CD14-positive monocyte (primary cell): ENCODE measurements around the gene ADGRL3. TPM values are rescaled to one million over a fixed set of nuclear protein-coding genes. Genes with fewer than 3 reads are reported as not detected.

Experiments
- DNase-seq, 3 donors: peaks; one replicate each; pipeline ENCODE4 v3.0.0-alpha.2; 2011 to 2022
- H2AFZ ChIP-seq: 2 replicates; pipeline ENCODE4 v1.6.0; 2012; ENCODE audit warnings: mild to moderate bottlenecking, low read depth, low read length, inconsistent platforms; ENCODE audit not compliant: insufficient read depth, poor library complexity, severe bottlenecking
- H3K27ac ChIP-seq, 2 donors: 1 replicate in 1 of 2; 2 replicates in 1 of 2; pipeline ENCODE4 v1.5.1; 2012 to 2013; ENCODE audit warnings: low read length in 2 of 2, control low read depth in 1 of 2, inconsistent platforms in 1 of 2, low read depth in 1 of 2, mild to moderate bottlenecking in 1 of 2
- H3K27me3 ChIP-seq, 2 donors: one replicate each; pipeline versions ENCODE4 v1.6.0 to v1.6.1; 2011 to 2013; ENCODE audit warnings: low read length in 2 of 2; ENCODE audit not compliant: control insufficient read depth in 2 of 2, insufficient read depth in 2 of 2
- H3K36me3 ChIP-seq, 2 donors: replicated peaks in 1 of 2; 1 replicate in 1 of 2; 2 replicates in 1 of 2; pipeline versions ENCODE4 v1.5.1 to v1.6.1; 2012 to 2013; ENCODE audit warnings: low read length in 2 of 2, control low read depth in 1 of 2, inconsistent platforms in 1 of 2, mild to moderate bottlenecking in 1 of 2; ENCODE audit not compliant: insufficient read depth in 2 of 2, control insufficient read depth in 1 of 2
- H3K4me1 ChIP-seq, 2 donors: 1 replicate in 1 of 2; 2 replicates in 1 of 2; pipeline versions ENCODE4 v1.5.1 to v1.6.1; 2012 to 2013; ENCODE audit warnings: low read length in 2 of 2, control low read depth in 1 of 2, inconsistent platforms in 1 of 2, mild to moderate bottlenecking in 1 of 2, moderate library complexity in 1 of 2; ENCODE audit not compliant: insufficient read depth in 2 of 2, control insufficient read depth in 1 of 2
- H3K4me2 ChIP-seq: replicated peaks from 2 replicates; pipeline ENCODE3; 2012; ENCODE audit warnings: low read length, moderate library complexity, mild to moderate bottlenecking; ENCODE audit not compliant: poor library complexity, severe bottlenecking; ENCODE audit errors: extremely low read depth
- H3K4me3 ChIP-seq, 3 experiments: fragments of 200-600 bp in 1 of 3; sonication (generic) in 1 of 3; replicated peaks in 1 of 3; 1 replicate in 2 of 3; 2 replicates in 1 of 3; pipeline ENCODE4 v1.5.1; 2011 to 2013; ENCODE audit warnings: low read length in 3 of 3, mild to moderate bottlenecking in 3 of 3, control low read depth in 2 of 3, low read depth in 2 of 3, inconsistent platforms in 1 of 3, moderate library complexity in 1 of 3
- H3K79me2 ChIP-seq: 2 replicates; pipeline ENCODE4 v1.6.0; 2012; ENCODE audit warnings: mild to moderate bottlenecking, control low read depth, inconsistent platforms, low read length, moderate library complexity; ENCODE audit not compliant: insufficient read depth
- H3K9ac ChIP-seq: 2 replicates; pipeline ENCODE4 v1.6.0; 2017; ENCODE audit warnings: low read length, mild to moderate bottlenecking; ENCODE audit not compliant: insufficient read depth, poor library complexity, severe bottlenecking
- H3K9me3 ChIP-seq, 2 donors: replicated peaks in 1 of 2; 1 replicate in 1 of 2; 2 replicates in 1 of 2; pipeline versions ENCODE4 v1.5.1 to v1.6.1; 2012 to 2013; ENCODE audit warnings: low read length in 2 of 2, control low read depth in 1 of 2; ENCODE audit not compliant: control insufficient read depth in 1 of 2, insufficient read depth in 1 of 2
- H4K20me1 ChIP-seq: 2 replicates; pipeline ENCODE4 v1.6.0; 2012; ENCODE audit warnings: mild to moderate bottlenecking, low read length, control low read depth, moderate library complexity; ENCODE audit not compliant: insufficient read depth
- H3K27ac Mint-ChIP-seq, 7 donors: one replicate each; pipeline ENCODE4 v1.8.0; 2020; ENCODE audit warnings: mild to moderate bottlenecking in 7 of 7, mixed read lengths in 7 of 7, moderate library complexity in 6 of 7, inconsistent platforms in 2 of 7
- H3K27me3 Mint-ChIP-seq, 3 donors: one replicate each; pipeline ENCODE4 v1.8.0; 2021 to 2022; ENCODE audit warnings: low read depth in 3 of 3, mild to moderate bottlenecking in 3 of 3, mixed read lengths in 3 of 3, moderate library complexity in 3 of 3, inconsistent platforms in 1 of 3
- H3K36me3 Mint-ChIP-seq, 2 donors: one replicate each; pipeline ENCODE4 v1.8.0; 2020; ENCODE audit warnings: mixed read lengths in 2 of 2, inconsistent platforms in 1 of 2, mild to moderate bottlenecking in 1 of 2
- H3K4me1 Mint-ChIP-seq: one replicate; pipeline ENCODE4 v1.8.0; 2020; ENCODE audit warnings: mild to moderate bottlenecking, mixed read lengths
- H3K4me3 Mint-ChIP-seq, 2 donors: one replicate each; pipeline ENCODE4 v1.8.0; 2020; ENCODE audit warnings: mild to moderate bottlenecking in 2 of 2, mixed read lengths in 2 of 2, moderate library complexity in 1 of 2
- H3K9me3 Mint-ChIP-seq, 7 donors: one replicate each; pipeline ENCODE4 v1.8.0; 2020 to 2022; ENCODE audit warnings: mixed read lengths in 7 of 7, mild to moderate bottlenecking in 6 of 7, moderate library complexity in 6 of 7, inconsistent platforms in 2 of 7
- WGBS: methylation state at CpG from one replicate; pipeline ENCODE4 v1.1.5; 2013; ENCODE audit warnings: missing lambda C conversion rate; ENCODE audit not compliant: insufficient coverage; 5-methylcytosine and 5-hydroxymethylcytosine counted together
- intact Hi-C, 2 donors: fragments of 100-400 bp; cut with micrococcal nuclease; formaldehyde crosslinking; loops; one replicate each; pipeline versions ENCODE4 v1.15.0 to v1.15.1; 2023
- polyA plus RNA-seq, 3 donors: library from polyadenylated mRNA; depleted of rRNA in 1 of 3; unstranded in 2 of 3; stranded (reverse) in 1 of 3; fragments of 300-500 nt in 2 of 3; fragments of >200 nt in 1 of 3; fragmentation: Illumina TruSeq in 2 of 3; gene quantifications; 1 replicate in 2 of 3; 2 replicates in 1 of 3; pipeline ENCODE4 v1.2.3, GENCODE V29; 2012 to 2021
- TF ChIP-seq, protein P1 (sequence below): fragments of 200-600 bp; IDR thresholded peaks from one replicate; pipeline ENCODE4 v1.8.0; 2022; ENCODE audit warnings: antibody characterized with exemption, mild to moderate bottlenecking

The ADGRL3 gene
- polyA plus RNA-seq, 3 donors, result not detected

GRCh38 chr4:61827907-61828391, 627.8 kb downstream of the ADGRL3 start:
- 29% methylated on average over 1 of the region's 1 CpG for WGBS
- Histone ChIP-seq H3K4me1 (no peaks in the 10 kb centered on the region), H3K9ac (no peak overlapping the region), H2AFZ (no peak overlapping the region), H3K27ac (no peak overlapping the region), H3K4me3 (no peak overlapping the region), H3K36me3 (no peaks in the 10 kb centered on the region), H4K20me1 (no peaks in the 10 kb centered on the region), H3K4me2 (no peak overlapping the region), H3K9me3 (no peaks in the 10 kb centered on the region), H3K27me3 (no peaks in the 10 kb centered on the region), H3K79me2 (no peaks in the 10 kb centered on the region)
- Mint-ChIP-seq H3K27ac (no peak overlapping the region), H3K4me3 (no peak overlapping the region), H3K36me3 (no peaks in the 10 kb centered on the region), H3K27me3 (no peaks in the 10 kb centered on the region), H3K9me3 (peaks cover 0 to 11% (median 3%) of the 10 kb centered on the region in 7 donors), H3K4me1 (no peaks in the 10 kb centered on the region)
- intact Hi-C loops, result no loop called here
- DNase-seq, result no peak
- TF ChIP-seq, protein P1, sequence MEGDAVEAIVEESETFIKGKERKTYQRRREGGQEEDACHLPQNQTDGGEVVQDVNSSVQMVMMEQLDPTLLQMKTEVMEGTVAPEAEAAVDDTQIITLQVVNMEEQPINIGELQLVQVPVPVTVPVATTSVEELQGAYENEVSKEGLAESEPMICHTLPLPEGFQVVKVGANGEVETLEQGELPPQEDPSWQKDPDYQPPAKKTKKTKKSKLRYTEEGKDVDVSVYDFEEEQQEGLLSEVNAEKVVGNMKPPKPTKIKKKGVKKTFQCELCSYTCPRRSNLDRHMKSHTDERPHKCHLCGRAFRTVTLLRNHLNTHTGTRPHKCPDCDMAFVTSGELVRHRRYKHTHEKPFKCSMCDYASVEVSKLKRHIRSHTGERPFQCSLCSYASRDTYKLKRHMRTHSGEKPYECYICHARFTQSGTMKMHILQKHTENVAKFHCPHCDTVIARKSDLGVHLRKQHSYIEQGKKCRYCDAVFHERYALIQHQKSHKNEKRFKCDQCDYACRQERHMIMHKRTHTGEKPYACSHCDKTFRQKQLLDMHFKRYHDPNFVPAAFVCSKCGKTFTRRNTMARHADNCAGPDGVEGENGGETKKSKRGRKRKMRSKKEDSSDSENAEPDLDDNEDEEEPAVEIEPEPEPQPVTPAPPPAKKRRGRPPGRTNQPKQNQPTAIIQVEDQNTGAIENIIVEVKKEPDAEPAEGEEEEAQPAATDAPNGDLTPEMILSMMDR, result no peak

DNA sequence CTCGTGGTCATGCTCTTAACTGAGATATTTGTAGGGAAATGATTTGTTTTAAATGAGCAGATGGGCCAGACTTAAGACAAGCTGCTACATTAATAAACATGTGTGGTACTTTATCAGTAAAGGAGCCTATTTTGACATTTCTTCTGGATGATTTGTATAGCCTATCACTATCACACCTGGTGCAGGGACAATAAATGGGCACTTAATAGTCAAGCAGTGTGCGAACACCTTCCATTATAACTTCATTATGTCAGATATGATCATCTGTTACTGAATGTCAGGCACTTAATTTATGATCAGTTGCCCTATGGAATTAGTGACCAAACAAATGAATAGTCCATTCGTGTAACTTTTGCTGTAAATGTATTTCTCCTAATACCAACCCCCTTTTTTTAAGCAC, 628.8 kb downstream of the ADGRL3 start:
- no peaks in the 10 kb centered on the region for H3K4me1 Mint-ChIP-seq
- no peak for DNase-seq
- H3K27ac Mint-ChIP-seq, result no peak overlapping the region

More for the DNA sequence above, 628.8 kb downstream of the ADGRL3 start:
- Mint-ChIP-seq H3K36me3 (no peaks in the 10 kb centered on the region), H3K9me3 (peaks cover 0 to 9% (median 3%) of the 10 kb centered on the region in 7 donors), H3K4me3 (no peak overlapping the region), H3K27me3 (no peaks in the 10 kb centered on the region)
- no CpG with 5 or more reads among the region's 3 CpGs for WGBS
- no peak overlapping the region for H3K4me2 ChIP-seq
- H3K27ac ChIP-seq, result no peak overlapping the region
- H3K4me3 ChIP-seq, result no peak overlapping the region
- H3K36me3 ChIP-seq, result no peaks in the 10 kb centered on the region
- no peaks in the 10 kb centered on the region for H3K9me3 ChIP-seq
- TF ChIP-seq, protein P1, result no peak
- intact Hi-C loops, result no loop called here
- H3K4me1 ChIP-seq, result no peaks in the 10 kb centered on the region
- H3K27me3 ChIP-seq, result no peaks in the 10 kb centered on the region
- no peaks in the 10 kb centered on the region for H4K20me1 ChIP-seq
- H3K79me2 ChIP-seq, result no peaks in the 10 kb centered on the region
- H3K9ac ChIP-seq, result no peak overlapping the region
- no peak overlapping the region for H2AFZ ChIP-seq
